Panc1 (cell line): ENCODE results near the gene GDF2.

Source experiments
- POLR2AphosphoS5 ChIP-seq: IDR thresholded peaks from 2 replicates; pipeline ENCODE4 v1.6.1; 2012; ENCODE audit warnings: mild to moderate bottlenecking, low read depth, low read length, moderate library complexity
- SIN3A ChIP-seq: IDR thresholded peaks from 2 replicates; pipeline ENCODE4 v1.6.1; 2012; ENCODE audit warnings: low read depth, mild to moderate bottlenecking, low read length, moderate library complexity, borderline replicate concordance; ENCODE audit not compliant: insufficient read depth
- TCF7L2 ChIP-seq: IDR thresholded peaks from 2 replicates; pipeline ENCODE4 v1.6.1; 2011; ENCODE audit warnings: mild to moderate bottlenecking, low read depth, low read length, inconsistent platforms
- TF ChIP-seq, protein P1 (sequence below), 2 experiments: IDR thresholded peaks; 2 replicates each; pipeline ENCODE4 v1.6.1; 2011 to 2012; ENCODE audit warnings: low read depth in 2 of 2, control low read depth in 1 of 2, low read length in 1 of 2, mild to moderate bottlenecking in 1 of 2, moderate library complexity in 1 of 2; ENCODE audit not compliant: insufficient read depth in 1 of 2
- TF ChIP-seq, protein P2 (sequence below): fragments of 450-650 bp; IDR thresholded peaks from 2 replicates; pipeline ENCODE4 v1.5.1; 2017; ENCODE audit warnings: mild to moderate bottlenecking

DNA sequence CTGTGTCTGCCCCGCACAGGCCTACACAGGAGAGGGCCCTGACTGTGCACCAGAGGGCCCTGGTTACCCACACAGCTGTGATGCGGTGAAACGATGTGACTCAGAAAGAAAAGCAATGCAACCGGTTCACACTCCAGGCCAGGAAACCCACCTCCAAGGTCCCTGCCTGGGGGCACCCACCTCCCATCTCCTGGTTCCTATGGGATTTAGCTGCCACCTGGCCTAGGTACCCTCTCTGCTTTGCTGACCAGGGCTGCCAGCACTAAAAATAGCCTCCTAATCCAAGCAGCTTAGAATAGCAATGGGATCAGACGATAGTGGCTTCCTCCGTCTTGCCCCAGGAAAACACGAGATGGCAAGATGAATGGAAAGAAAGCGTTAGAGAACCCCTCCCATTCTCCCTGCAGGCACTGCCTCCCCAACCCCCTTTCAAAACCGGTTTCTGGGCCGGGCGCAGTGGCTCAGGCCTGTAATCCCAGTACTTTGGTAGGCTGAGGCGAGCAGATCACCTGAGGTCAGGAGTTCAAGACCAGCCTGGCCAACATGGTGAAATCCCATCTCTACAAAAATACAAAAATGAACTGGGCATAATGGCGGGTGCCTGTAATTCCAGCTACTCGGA lies 38.3 kb downstream of the GDF2 start:
- TF ChIP-seq, protein P1, sequence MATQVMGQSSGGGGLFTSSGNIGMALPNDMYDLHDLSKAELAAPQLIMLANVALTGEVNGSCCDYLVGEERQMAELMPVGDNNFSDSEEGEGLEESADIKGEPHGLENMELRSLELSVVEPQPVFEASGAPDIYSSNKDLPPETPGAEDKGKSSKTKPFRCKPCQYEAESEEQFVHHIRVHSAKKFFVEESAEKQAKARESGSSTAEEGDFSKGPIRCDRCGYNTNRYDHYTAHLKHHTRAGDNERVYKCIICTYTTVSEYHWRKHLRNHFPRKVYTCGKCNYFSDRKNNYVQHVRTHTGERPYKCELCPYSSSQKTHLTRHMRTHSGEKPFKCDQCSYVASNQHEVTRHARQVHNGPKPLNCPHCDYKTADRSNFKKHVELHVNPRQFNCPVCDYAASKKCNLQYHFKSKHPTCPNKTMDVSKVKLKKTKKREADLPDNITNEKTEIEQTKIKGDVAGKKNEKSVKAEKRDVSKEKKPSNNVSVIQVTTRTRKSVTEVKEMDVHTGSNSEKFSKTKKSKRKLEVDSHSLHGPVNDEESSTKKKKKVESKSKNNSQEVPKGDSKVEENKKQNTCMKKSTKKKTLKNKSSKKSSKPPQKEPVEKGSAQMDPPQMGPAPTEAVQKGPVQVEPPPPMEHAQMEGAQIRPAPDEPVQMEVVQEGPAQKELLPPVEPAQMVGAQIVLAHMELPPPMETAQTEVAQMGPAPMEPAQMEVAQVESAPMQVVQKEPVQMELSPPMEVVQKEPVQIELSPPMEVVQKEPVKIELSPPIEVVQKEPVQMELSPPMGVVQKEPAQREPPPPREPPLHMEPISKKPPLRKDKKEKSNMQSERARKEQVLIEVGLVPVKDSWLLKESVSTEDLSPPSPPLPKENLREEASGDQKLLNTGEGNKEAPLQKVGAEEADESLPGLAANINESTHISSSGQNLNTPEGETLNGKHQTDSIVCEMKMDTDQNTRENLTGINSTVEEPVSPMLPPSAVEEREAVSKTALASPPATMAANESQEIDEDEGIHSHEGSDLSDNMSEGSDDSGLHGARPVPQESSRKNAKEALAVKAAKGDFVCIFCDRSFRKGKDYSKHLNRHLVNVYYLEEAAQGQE (IDR thresholded peaks at IDR 0.05; ENCODE audit: insufficient read depth in 1 of 2, low read depth in 2 of 2, low read length in 1 of 2) = no peak
- TF ChIP-seq, protein P2, sequence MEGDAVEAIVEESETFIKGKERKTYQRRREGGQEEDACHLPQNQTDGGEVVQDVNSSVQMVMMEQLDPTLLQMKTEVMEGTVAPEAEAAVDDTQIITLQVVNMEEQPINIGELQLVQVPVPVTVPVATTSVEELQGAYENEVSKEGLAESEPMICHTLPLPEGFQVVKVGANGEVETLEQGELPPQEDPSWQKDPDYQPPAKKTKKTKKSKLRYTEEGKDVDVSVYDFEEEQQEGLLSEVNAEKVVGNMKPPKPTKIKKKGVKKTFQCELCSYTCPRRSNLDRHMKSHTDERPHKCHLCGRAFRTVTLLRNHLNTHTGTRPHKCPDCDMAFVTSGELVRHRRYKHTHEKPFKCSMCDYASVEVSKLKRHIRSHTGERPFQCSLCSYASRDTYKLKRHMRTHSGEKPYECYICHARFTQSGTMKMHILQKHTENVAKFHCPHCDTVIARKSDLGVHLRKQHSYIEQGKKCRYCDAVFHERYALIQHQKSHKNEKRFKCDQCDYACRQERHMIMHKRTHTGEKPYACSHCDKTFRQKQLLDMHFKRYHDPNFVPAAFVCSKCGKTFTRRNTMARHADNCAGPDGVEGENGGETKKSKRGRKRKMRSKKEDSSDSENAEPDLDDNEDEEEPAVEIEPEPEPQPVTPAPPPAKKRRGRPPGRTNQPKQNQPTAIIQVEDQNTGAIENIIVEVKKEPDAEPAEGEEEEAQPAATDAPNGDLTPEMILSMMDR = no peak
- no peak for TF ChIP-seq POLR2AphosphoS5
- TF ChIP-seq SIN3A = no peak
- no peak for TF ChIP-seq TCF7L2
